Vagina (tissue), 2 donors: ENCODE results near the gene ACIN1. TPM values are rescaled to one million over a fixed set of nuclear protein-coding genes. Genes with fewer than 3 reads are reported as not detected.
A peak's percentile ranks its signal among the peaks of the same experiment; 100 is the strongest.

Experiments
- DNase-seq, 2 donors: peaks; one replicate each; pipeline ENCODE4 v3.0.0-alpha.2; 2017; ENCODE audit errors: extremely low spot score in 2 of 2
- H3K27ac ChIP-seq: fragments of 200-600 bp; sonication (generic); one replicate; pipeline ENCODE4 v1.5.1; 2019
- H3K27me3 ChIP-seq: fragments of 200-600 bp; sonication (generic); one replicate; pipeline ENCODE4 v1.5.1; 2019
- H3K36me3 ChIP-seq, 2 donors: fragments of 200-600 bp; sonication (generic); one replicate each; pipeline ENCODE4 v1.5.1; 2017 to 2019
- H3K4me1 ChIP-seq: fragments of 200-600 bp; sonication (generic); one replicate; pipeline ENCODE4 v1.5.1; 2019
- H3K4me3 ChIP-seq, 2 donors: fragments of 200-600 bp; sonication (generic); 1 replicate in 1 of 2; 2 replicates in 1 of 2; pipeline ENCODE4 v1.5.1; 2016 to 2019
- H3K9me3 ChIP-seq: fragments of 200-600 bp; sonication (generic); one replicate; pipeline ENCODE4 v1.5.1; 2019
- POLR2A ChIP-seq, 2 donors: fragments of 450-650 bp; IDR thresholded peaks; one replicate each; pipeline ENCODE4 v1.6.1; 2017; ENCODE audit warnings: antibody characterized with exemption in 2 of 2, mild to moderate bottlenecking in 2 of 2, moderate library complexity in 2 of 2
- POLR2AphosphoS5 ChIP-seq, 2 donors: sonication (generic); formaldehyde crosslinking; IDR thresholded peaks; one replicate each; pipeline ENCODE4 v1.9.0; 2017; ENCODE audit warnings: antibody characterized with exemption in 2 of 2, mild to moderate bottlenecking in 2 of 2, low read depth in 1 of 2; ENCODE audit not compliant: insufficient read depth in 1 of 2
- intact Hi-C: fragments of 100-400 bp; cut with DNase I; formaldehyde crosslinking; loops from one replicate; pipeline ENCODE4 v1.15.1; 2023
- total RNA-seq: library from RNA; depleted of rRNA; stranded (reverse); fragments of >200 nt; gene quantifications from one replicate; pipeline ENCODE4 v1.2.3, GENCODE V29; 2016
- TF ChIP-seq, protein P1 (sequence below), 3 experiments: fragments of 450-650 bp in 2 of 3; fragments of 200-600 bp in 1 of 3; sonication (generic) in 1 of 3; IDR thresholded peaks; one replicate each; pipeline ENCODE4 v1.5.1; 2017 to 2019; ENCODE audit warnings: antibody characterized with exemption in 3 of 3, mild to moderate bottlenecking in 2 of 3, moderate library complexity in 2 of 3

The ACIN1 gene
- total RNA-seq, 1 donor from 2014 or later: 121 TPM

DNA sequence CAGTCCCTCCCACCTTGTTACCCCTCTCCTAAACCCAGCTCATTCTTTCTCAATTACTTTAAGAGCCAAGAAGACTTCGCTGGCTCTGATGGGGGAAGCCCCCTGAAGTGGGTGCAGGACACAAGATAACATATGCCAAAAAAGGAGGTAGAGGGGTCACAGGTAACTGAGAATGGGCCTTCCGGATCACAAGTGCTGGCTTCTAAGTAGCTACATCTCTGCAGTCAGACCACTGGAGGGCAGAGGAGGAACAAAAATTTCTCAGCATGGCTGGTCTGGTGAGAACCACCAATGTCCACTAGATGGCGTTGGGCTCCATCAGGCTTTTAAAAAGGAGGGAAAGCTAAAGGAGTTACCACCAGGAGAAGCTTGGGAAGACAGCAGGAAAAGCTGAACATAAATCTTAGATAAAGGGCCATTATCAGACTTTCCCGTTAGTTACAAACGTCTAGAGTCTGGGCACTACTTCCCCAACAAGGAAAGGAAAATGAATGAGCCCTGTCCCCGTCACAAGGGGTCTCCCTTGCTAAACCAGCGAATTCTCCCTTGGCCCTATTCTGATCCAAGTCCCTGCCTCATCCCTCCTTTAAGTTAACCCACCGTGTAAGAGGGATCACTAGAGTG, 26.0 kb downstream of the ACIN1 start:
- intact Hi-C loops: no loop called here
- peak in 1 of 2 donors; percentile 64 for TF ChIP-seq POLR2AphosphoS5 (IDR thresholded peaks at IDR 0.05; ENCODE audit: insufficient read depth in 1 of 2, low read depth in 1 of 2)
- no peak for TF ChIP-seq POLR2A (IDR thresholded peaks at IDR 0.05)
- TF ChIP-seq, protein P1, sequence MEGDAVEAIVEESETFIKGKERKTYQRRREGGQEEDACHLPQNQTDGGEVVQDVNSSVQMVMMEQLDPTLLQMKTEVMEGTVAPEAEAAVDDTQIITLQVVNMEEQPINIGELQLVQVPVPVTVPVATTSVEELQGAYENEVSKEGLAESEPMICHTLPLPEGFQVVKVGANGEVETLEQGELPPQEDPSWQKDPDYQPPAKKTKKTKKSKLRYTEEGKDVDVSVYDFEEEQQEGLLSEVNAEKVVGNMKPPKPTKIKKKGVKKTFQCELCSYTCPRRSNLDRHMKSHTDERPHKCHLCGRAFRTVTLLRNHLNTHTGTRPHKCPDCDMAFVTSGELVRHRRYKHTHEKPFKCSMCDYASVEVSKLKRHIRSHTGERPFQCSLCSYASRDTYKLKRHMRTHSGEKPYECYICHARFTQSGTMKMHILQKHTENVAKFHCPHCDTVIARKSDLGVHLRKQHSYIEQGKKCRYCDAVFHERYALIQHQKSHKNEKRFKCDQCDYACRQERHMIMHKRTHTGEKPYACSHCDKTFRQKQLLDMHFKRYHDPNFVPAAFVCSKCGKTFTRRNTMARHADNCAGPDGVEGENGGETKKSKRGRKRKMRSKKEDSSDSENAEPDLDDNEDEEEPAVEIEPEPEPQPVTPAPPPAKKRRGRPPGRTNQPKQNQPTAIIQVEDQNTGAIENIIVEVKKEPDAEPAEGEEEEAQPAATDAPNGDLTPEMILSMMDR (IDR thresholded peaks at IDR 0.05): peak; percentile 94 to 98 (median 97)
- Histone ChIP-seq H3K4me1 (peaks cover 58% of the 10 kb centered on the region), H3K27ac (peak overlapping the region; percentile 90), H3K36me3 (peaks cover 0 to 62% of the 10 kb centered on the region in 2 donors), H3K27me3 (no peaks in the 10 kb centered on the region), H3K9me3 (no peaks in the 10 kb centered on the region), H3K4me3 (no peak overlapping the region)
- DNase-seq: peak in 1 of 2 donors; percentile 88

DNA sequence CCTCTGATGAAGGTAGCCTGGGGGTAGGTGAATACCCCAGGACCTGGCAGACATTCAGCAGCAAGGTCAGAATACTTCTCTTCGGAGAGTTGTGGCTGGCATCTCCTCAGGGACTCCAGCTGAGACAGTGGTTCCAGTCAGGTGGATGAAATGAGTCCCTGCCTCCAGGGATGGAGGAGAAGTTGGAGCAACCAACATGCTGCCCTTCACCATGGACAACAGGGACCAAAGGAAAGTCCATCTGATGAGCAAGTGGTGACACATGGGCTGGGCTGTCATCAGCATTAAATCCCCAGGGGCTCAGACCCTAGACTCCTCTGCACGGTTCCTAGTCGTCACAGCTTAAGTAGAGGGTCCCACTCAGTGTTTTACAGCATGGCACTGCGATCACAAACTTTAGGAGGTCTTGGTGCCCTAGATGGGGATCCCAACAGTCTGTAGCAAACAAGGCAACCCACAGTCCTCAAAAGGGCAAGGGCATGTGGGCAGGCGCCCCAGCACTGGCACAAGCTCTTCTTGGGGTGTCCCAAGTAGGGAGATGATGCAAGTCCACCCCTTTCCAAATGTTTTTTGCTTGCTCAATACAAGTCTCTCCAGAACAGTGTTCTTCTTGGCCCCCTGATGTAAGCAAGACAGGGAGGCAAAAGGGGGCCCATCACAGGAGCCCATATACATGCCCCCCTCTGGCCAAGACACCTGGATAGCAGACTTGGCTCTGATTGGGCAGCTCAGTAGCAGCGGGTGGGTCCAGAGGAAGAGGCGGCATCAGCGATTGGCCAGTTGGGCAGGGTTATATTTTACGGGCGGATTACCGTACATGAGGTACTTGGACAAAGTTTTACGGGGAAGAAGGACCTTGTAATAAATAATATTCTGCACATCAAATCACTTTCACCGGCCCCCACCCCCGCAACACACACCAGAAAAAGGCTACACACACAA, 26.8 kb downstream of the ACIN1 start:
- peak; percentile 85 to 87 for DNase-seq
- intact Hi-C loops: no loop called here
- no peak overlapping the region for H3K27ac ChIP-seq
- peaks cover 0 to 63% of the 10 kb centered on the region in 2 donors for H3K36me3 ChIP-seq
- H3K4me3 ChIP-seq: no peak overlapping the region
- H3K9me3 ChIP-seq: no peaks in the 10 kb centered on the region
- no peaks in the 10 kb centered on the region for H3K27me3 ChIP-seq
- no peak for TF ChIP-seq POLR2A (IDR thresholded peaks at IDR 0.05)
- TF ChIP-seq, protein P1 (IDR thresholded peaks at IDR 0.05): no peak
- no peak for TF ChIP-seq POLR2AphosphoS5 (IDR thresholded peaks at IDR 0.05; ENCODE audit: insufficient read depth in 1 of 2, low read depth in 1 of 2)
- H3K4me1 ChIP-seq: peaks cover 54% of the 10 kb centered on the region

DNA sequence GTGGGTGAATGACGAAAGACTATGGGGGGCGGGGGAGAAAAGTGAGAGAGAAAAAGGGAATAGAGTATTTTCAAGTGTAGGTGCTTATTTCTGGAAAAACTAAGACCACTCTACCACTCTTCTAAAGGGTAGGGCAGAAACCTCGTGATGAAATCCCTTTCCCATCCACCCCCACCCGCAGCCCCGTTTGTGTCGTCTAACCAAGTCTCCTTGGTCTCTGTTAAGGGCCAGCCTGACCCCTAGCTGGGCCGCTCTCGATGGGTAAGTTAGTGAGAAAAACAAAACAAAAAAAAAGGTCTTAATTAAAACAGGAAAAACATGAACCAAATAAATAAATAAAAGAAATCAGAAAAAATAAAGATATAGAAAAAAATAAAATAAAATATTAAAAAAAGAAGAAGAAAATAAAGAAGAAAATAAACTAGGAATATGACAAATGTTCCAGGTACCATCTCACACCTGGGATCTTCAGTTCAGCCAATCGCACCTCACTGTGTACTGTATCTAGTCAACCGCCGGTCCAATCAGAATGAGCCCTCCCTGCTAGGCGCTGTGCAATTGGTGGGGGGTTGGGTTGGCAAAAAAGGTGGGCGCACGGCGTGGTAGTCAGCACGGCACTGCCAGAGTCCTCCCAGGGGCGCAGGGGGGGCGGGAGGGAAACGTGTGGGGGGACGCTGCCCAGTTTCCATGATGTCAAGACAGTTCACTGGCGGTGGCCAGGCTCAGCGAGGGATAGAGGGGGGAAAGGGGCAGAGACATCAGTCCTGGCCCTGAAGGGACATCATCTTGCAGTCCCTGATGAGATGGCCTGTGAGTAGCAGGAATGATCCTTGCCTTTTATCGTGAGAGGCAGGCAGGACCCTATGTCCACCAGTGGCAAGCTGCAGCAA, 27.8 kb downstream of the ACIN1 start:
- Histone ChIP-seq H3K36me3 (peaks cover 0 to 63% of the 10 kb centered on the region in 2 donors), H3K4me1 (peaks cover 51% of the 10 kb centered on the region), H3K27me3 (no peaks in the 10 kb centered on the region), H3K9me3 (no peaks in the 10 kb centered on the region), H3K4me3 (no peak overlapping the region), H3K27ac (no peak overlapping the region)
- intact Hi-C loops: no loop called here
- TF ChIP-seq, protein P1 (IDR thresholded peaks at IDR 0.05): no peak
- TF ChIP-seq POLR2AphosphoS5 (IDR thresholded peaks at IDR 0.05; ENCODE audit: insufficient read depth in 1 of 2, low read depth in 1 of 2): no peak
- TF ChIP-seq POLR2A (IDR thresholded peaks at IDR 0.05): no peak
- peak in 1 of 2 donors; percentile 52 for DNase-seq

DNA sequence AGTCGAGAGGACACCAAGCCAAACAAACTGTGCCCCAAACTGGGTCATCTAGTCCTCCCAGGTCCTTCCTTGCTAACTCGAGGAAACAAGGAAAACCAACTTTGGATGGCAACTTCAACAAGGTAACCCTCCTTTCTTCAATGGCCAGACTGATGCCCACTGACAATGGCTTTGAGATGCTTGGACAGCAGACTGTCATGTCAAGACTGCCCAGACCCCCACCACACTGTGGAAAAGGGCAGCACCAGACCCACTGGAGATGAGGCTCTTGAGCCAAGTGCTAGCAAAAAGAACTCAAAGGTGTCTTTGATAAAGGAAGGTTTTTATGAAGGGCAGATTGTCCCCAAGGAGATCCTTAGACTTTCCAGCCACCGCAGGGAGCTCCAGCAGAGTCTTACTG, 28.6 kb downstream of the ACIN1 start:
- TF ChIP-seq POLR2AphosphoS5 (IDR thresholded peaks at IDR 0.05; ENCODE audit: insufficient read depth in 1 of 2, low read depth in 1 of 2) (no peak), POLR2A (IDR thresholded peaks at IDR 0.05) (no peak)
- TF ChIP-seq, protein P1 (IDR thresholded peaks at IDR 0.05): no peak
- Histone ChIP-seq H3K4me1 (peaks cover 47% of the 10 kb centered on the region), H3K36me3 (peaks cover 0 to 67% of the 10 kb centered on the region in 2 donors), H3K27me3 (no peaks in the 10 kb centered on the region), H3K27ac (no peak overlapping the region), H3K9me3 (no peaks in the 10 kb centered on the region), H3K4me3 (no peak overlapping the region)
- no peak for DNase-seq
- intact Hi-C loops: no loop called here
